NCI-H2227 (cell line): Measurements from ENCODE around the gene TMEM179B.
A peak's percentile ranks its signal among the peaks of the same experiment; 100 is the strongest.

Source experiments
- DNase-seq: peaks from one replicate; lab custom pipeline; 2025; ENCODE audit not compliant: unreplicated experiment; lab: John Stamatoyannopoulos, UW

Gene TMEM179B

GRCh38 chr11:62831520-62832335, 44.5 kb downstream of the TMEM179B start, which contains the start of gene STX5:
STX5 (minus strand) TSS chr11:62832051; CDS start chr11:62831243, 808 bp downstream.
- peak; percentile 99 for DNase-seq

DNA sequence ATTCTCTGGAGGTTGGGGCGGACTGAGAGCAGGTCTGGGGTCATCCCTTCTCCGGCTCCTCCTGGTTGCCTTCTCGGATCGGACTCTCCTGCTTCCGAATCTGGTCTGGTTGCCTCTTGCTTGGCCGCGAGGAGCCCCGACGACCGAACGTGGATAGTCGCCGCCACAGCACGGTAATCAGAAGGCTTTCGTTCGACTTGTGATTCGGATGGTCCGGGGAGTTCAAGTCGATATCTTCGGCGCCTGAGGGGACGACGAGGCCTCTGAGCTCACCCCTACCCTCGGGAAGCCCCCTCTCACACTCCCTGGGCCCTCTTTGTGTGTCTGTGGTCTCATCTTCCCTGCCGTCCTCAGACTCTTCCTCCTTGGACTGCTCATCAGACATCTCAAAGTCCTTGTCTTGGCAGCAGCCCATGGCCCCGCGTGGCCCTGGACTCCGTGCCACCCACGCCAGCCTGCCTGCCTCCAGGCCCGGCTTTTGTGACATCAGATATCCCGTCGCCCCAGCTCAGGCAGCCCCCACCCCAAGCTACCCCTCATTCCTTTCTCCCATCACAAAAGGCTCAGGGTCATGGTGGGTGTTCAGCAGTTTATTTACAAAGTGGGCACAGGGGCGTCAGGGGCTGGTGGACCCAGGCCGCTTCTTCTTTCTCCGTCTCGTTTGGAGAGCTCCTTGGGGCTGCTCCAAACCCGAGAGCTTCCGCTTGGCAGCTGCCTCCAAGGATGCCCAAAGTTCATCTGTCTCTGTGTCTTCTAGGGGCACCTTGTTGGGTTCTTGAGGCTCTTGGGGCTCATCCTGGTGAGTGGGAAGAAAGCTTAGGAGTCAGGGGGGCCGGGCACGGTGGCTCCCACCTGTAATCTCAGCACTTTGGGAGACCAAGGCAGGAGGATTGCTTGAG, 45.4 kb downstream of the TMEM179B start, which contains the start of gene TEX54:
TEX54 (minus strand) TSS at position 506 of the 899 bp plus-strand sequence.
- DNase-seq: peak; percentile 59

DNA sequence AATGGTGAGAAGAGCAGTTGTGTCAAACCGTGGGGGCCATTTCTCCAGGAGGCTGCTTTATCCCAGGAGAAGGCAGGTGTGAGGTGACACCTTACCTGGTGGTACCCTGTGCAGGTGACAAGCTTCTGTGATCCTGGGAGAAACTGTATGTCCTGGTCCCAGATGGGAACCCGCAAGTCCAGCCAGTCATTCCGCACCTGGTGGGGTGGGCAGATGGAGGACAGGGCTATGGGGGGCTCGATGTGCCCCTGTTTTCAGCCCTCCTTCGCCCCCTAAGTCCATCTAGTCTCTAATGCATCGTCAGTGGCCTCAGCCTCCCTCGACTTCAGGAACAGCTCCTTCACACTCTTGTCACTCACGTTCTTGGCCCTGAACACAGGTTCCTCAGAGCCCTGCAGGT, 48.1 kb downstream of the TMEM179B start:
- DNase-seq: no peak

GRCh38 chr11:62839050-62839945, 52.1 kb downstream of the TMEM179B start, which contains the start of gene WDR74:
WDR74 (minus strand) TSS chr11:62839590; CDS start chr11:62839570, 20 bp downstream.
- DNase-seq: peak; percentile 95
